OCI-LY3 (cell line): Measurements from ENCODE around the gene ACTMAP.

ENCODE experiments used
- H2AFZ ChIP-seq: fragments of 200-600, 300-600 bp; shearing (Covaris generic); 2 replicates; pipeline ENCODE4 v1.6.0; 2014; ENCODE audit warnings: antibody characterized with exemption, low read depth, low read length
- H3K27ac ChIP-seq: fragments of 200-600, 300-600 bp; sonication (generic); 2 replicates; pipeline ENCODE4 v1.5.1; 2014; ENCODE audit warnings: mild to moderate bottlenecking, low read length, moderate library complexity, mixed read lengths
- H3K27me3 ChIP-seq: fragments of 200-600, 300-600 bp; sonication (generic); 2 replicates; pipeline ENCODE4 v1.6.1; 2014; ENCODE audit warnings: low read depth, low read length, mixed read lengths
- H3K36me3 ChIP-seq: fragments of 200-600, 300-600 bp; sonication (generic); replicated peaks from 2 replicates; pipeline ENCODE3; 2014; ENCODE audit warnings: low read depth, low read length, mixed read lengths
- H3K4me1 ChIP-seq: fragments of 300-600, 200-600 bp; sonication (generic); 2 replicates; pipeline ENCODE4 v1.6.1; 2014; ENCODE audit warnings: low read length, mixed read lengths
- H3K4me2 ChIP-seq: fragments of 200-600, 300-600 bp; sonication (generic); 2 replicates; pipeline ENCODE4 v1.6.1; 2014; ENCODE audit warnings: low read length, mixed read lengths
- H3K4me3 ChIP-seq: fragments of 300-600, 200-600 bp; sonication (generic); 2 replicates; pipeline ENCODE4 v1.5.1; 2014; ENCODE audit warnings: antibody characterized with exemption, mild to moderate bottlenecking, low read length, moderate library complexity
- H3K79me2 ChIP-seq: fragments of 300-600, 200-600 bp; shearing (Covaris generic); 2 replicates; pipeline ENCODE4 v1.6.1; 2014; ENCODE audit warnings: mild to moderate bottlenecking, low read length, mixed read lengths
- H3K9ac ChIP-seq: fragments of 300-600, 200-600 bp; shearing (Covaris generic); 2 replicates; pipeline ENCODE4 v1.6.0; 2014; ENCODE audit warnings: mild to moderate bottlenecking, low read length, moderate library complexity
- H3K9me3 ChIP-seq: fragments of 200-600, 300-600 bp; shearing (Covaris generic); 2 replicates; pipeline ENCODE4 v1.6.1; 2014; ENCODE audit warnings: low read length, mixed read lengths; ENCODE audit not compliant: insufficient read depth
- H4K20me1 ChIP-seq: fragments of 200-600, 300-600 bp; sonication (generic); 2 replicates; pipeline ENCODE4 v1.6.1; 2016; ENCODE audit warnings: low read length, mixed read lengths; ENCODE audit not compliant: insufficient read depth
- EZH2phosphoT487 ChIP-seq: fragments of 200-600 bp; shearing (Covaris generic); IDR thresholded peaks from 2 replicates; pipeline ENCODE4 v1.6.1; 2018; ENCODE audit warnings: antibody characterized with exemption, mixed run types, low read depth
- TF ChIP-seq, protein P1 (sequence below): fragments of 200-600, 300-600 bp; sonication (generic); IDR thresholded peaks from 2 replicates; pipeline ENCODE4 v1.5.1; 2014; ENCODE audit warnings: antibody characterized with exemption, low read length, low read depth

ACTMAP gene

DNA sequence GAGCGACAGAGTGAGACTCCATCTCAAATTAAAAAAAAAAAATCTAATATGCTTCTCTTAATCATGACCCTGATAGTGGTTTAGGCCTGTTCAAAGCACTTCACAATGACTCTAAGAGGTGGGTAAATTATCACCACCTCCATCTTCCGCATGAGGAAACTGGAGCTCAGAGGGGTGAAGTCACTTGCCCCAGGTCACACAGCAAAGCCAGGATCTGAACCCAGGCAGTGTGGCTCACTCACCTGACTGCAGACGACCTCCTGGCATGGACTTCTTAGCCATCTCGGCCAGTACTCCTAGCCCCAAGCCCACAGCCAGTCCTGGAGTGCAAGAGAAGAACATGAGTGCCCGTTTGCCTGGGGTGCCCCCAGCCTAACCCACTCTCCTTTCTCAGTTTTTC is 40.5 kb downstream of the ACTMAP start:
- no peaks in the 10 kb centered on the region for H3K9me3 ChIP-seq
- no peak overlapping the region for H3K27ac ChIP-seq
- no peak overlapping the region for H2AFZ ChIP-seq
- H3K79me2 ChIP-seq: peaks cover 3% of the 10 kb centered on the region; the same call in 1 of the 2 replicates
- H3K4me1 ChIP-seq: peaks cover 5% of the 10 kb centered on the region; the same call in 1 of the 2 replicates
- no peak overlapping the region for H3K9ac ChIP-seq
- peaks cover 19% of the 10 kb centered on the region for H3K36me3 ChIP-seq
- H3K27me3 ChIP-seq: no peaks in the 10 kb centered on the region
- H3K4me2 ChIP-seq: no peak overlapping the region
- H3K4me3 ChIP-seq: no peak overlapping the region
- H4K20me1 ChIP-seq: no peaks in the 10 kb centered on the region
- TF ChIP-seq, protein P1, sequence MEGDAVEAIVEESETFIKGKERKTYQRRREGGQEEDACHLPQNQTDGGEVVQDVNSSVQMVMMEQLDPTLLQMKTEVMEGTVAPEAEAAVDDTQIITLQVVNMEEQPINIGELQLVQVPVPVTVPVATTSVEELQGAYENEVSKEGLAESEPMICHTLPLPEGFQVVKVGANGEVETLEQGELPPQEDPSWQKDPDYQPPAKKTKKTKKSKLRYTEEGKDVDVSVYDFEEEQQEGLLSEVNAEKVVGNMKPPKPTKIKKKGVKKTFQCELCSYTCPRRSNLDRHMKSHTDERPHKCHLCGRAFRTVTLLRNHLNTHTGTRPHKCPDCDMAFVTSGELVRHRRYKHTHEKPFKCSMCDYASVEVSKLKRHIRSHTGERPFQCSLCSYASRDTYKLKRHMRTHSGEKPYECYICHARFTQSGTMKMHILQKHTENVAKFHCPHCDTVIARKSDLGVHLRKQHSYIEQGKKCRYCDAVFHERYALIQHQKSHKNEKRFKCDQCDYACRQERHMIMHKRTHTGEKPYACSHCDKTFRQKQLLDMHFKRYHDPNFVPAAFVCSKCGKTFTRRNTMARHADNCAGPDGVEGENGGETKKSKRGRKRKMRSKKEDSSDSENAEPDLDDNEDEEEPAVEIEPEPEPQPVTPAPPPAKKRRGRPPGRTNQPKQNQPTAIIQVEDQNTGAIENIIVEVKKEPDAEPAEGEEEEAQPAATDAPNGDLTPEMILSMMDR: no peak
- TF ChIP-seq EZH2phosphoT487: no peak

DNA sequence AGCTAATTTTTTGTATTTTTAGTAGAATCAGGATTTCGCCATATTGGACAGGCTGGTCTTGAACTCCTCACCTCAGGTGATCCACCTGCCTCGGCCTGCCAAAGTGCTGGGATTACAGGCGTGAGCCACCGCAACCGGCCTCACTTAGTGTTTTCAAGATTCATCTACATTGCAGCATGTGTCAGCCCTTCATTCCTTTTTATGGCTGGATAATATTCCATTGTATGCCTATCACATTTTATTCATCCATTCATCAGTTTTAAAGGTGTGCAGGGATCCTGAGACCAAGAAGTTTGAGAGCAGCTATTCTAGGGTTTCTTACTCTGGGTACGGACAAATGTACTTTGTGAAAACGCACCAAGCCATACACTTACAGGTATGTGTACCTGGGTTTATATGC is 42.7 kb downstream of the ACTMAP start:
- Histone ChIP-seq H3K9ac (no peak overlapping the region), H3K27ac (no peak overlapping the region), H3K79me2 (no peaks in the 10 kb centered on the region), H2AFZ (no peak overlapping the region), H3K4me3 (no peak overlapping the region), H3K4me2 (no peak overlapping the region), H3K9me3 (no peaks in the 10 kb centered on the region), H4K20me1 (no peaks in the 10 kb centered on the region), H3K4me1 (no peaks in the 10 kb centered on the region), H3K27me3 (no peaks in the 10 kb centered on the region), H3K36me3 (peaks cover 26% of the 10 kb centered on the region)
- no peak for TF ChIP-seq EZH2phosphoT487
- TF ChIP-seq, protein P1: no peak

DNA sequence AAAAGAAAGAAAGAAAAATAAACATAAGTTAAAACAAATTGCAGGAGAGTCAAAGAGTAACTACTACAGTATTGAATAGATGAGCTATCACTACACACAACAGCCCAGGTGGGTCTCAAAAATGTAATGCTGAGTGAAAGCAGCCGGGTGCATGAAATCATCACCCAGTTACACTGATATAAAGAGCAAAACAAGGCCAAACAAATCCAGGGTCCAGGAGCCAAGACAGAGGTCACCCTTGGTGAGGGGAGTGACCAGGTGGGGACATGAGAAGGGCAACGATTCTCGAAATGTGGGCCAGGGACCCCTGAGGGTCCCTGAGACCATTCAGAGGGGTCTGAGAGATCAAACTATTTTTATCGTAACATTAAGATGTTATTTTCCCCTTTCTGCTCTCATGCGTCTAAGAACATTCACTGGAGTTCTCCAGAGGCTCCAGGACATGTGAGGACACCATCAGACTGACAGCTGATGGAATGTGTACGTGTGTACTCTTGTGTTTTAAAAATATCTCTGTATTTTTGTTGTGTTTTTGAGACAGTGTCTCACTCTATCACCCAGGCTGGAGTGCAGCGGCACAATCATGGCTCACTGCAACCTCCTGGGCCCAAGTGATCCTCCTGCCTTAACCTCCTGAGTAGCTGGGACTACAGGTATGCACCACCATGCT is 44.2 kb downstream of the ACTMAP start:
- Histone ChIP-seq H3K4me1 (no peaks in the 10 kb centered on the region), H3K36me3 (peaks cover 38% of the 10 kb centered on the region), H3K9me3 (no peaks in the 10 kb centered on the region), H3K79me2 (no peaks in the 10 kb centered on the region), H3K27ac (no peak overlapping the region), H3K4me2 (no peak overlapping the region), H3K9ac (no peak overlapping the region), H4K20me1 (no peaks in the 10 kb centered on the region), H3K4me3 (no peak overlapping the region), H3K27me3 (no peaks in the 10 kb centered on the region), H2AFZ (no peak overlapping the region)
- TF ChIP-seq, protein P1: no peak
- TF ChIP-seq EZH2phosphoT487: no peak

DNA sequence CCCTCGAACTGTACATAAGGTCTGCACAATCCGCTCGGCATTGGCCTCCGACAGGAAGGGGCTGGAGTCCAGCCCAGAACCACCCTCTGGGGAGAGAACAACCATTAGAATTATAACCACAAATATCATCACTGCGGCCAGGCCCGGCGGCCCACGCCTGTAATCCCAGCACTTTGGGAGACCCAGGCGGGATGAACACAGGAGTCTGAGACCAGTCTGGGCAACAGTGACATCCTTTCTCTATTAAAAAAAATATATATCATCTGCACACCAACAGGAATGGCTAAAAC is 45.0 kb downstream of the ACTMAP start:
- no peaks in the 10 kb centered on the region for H3K79me2 ChIP-seq
- no peak overlapping the region for H2AFZ ChIP-seq
- no peak overlapping the region for H3K9ac ChIP-seq
- H4K20me1 ChIP-seq: no peaks in the 10 kb centered on the region
- no peak overlapping the region for H3K4me3 ChIP-seq
- H3K4me1 ChIP-seq: no peaks in the 10 kb centered on the region
- H3K27ac ChIP-seq: no peak overlapping the region
- TF ChIP-seq, protein P1: no peak
- TF ChIP-seq EZH2phosphoT487: no peak
- H3K9me3 ChIP-seq: no peaks in the 10 kb centered on the region
- H3K4me2 ChIP-seq: no peak overlapping the region
- no peaks in the 10 kb centered on the region for H3K27me3 ChIP-seq
- H3K36me3 ChIP-seq: peaks cover 38% of the 10 kb centered on the region
